HG02571 (cell line): Measurements from ENCODE around the gene DNAJC19.

Experiments
- ATAC-seq: cut with Tn5 transposase; IDR thresholded peaks from one replicate; pipeline ENCODE4 v1.9.1; 2021; ENCODE audit warnings: mild to moderate bottlenecking, moderate library complexity; ENCODE audit not compliant: unreplicated experiment

DNAJC19 gene

GRCh38 chr3:180962530-180962929 lies 27.0 kb downstream of the DNAJC19 start:
- ATAC-seq = no peak

GRCh38 chr3:180961552-180961951 lies 28.0 kb downstream of the DNAJC19 start:
- no peak for ATAC-seq

GRCh38 chr3:180961087-180961486 lies 28.4 kb downstream of the DNAJC19 start:
- ATAC-seq = no peak

- no peak for ATAC-seq
Measured at GRCh38 chr3:180959691-180960090, 29.8 kb downstream of the DNAJC19 start.

GRCh38 chr3:180947761-180948390 lies 41.7 kb downstream of the DNAJC19 start:
- ATAC-seq = no peak

GRCh38 chr3:180940826-180941225 lies 48.7 kb downstream of the DNAJC19 start:
- ATAC-seq = no peak

- ATAC-seq = no peak
Measured at GRCh38 chr3:180934638-180935037, 54.9 kb downstream of the DNAJC19 start.
